Measurements from ENCODE around the gene CHI3L2.

Gene CHI3L2

DNA sequence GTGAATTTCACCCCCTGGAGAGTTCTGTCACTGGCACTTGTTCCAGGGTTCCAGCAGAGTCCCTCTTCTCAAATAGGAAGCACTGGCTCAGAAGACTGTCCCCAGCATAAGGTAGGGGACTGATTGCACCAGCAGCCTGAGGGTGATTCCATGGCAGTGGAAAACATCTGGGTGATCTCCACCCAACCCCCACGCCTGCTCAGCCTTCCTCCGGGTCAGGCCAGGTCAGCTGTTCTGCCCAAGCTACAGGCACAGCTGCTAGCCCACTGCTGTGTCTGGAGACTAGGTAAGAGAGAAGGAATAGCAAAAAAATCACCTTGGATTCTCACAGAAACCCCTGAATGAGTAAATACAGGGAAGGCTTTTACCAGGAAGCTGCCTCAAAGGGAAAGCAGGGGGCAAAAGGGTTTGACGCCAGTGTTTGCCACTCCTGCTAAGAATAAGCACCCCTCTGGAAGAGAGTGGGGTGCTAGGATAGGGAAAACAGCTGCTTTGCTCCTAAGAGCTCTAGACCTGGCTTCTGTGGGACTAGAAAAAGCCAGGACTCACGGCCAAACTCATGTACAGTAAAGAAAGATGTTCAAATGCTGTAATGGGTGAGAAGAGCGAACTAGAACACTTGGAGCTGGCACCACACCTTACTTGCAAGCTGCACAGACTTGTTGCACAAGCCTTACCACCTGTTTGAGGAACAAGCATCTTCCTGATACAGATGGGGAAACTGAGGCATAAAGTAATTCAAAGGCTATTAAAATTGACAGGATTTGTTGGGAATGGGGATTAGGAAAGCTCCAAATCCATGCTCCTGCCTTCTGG is 26.0 kb upstream of the CHI3L2 start:
- in situ Hi-C loops (cut with HindIII; ENCODE audit: low sequenced_read_pairs): no loop called here

DNA sequence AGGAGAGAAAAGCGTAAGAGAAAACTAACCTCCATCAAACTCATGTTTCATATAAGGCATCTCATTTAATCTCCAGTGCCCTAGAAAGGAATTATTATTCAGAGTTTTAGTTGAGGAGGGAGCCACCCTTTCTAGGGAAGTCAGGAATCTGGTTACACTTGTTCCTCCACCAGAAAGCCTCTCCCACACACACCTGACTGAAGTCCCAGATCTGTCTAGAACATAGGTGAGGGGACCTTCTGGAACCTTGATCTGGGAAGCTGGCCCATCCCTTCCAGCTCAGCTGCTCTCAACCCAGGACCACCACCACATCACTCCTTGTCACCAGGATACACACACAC is 25.2 kb upstream of the CHI3L2 start:
- in situ Hi-C loops (cut with HindIII; ENCODE audit: low sequenced_read_pairs): no loop called here

DNA sequence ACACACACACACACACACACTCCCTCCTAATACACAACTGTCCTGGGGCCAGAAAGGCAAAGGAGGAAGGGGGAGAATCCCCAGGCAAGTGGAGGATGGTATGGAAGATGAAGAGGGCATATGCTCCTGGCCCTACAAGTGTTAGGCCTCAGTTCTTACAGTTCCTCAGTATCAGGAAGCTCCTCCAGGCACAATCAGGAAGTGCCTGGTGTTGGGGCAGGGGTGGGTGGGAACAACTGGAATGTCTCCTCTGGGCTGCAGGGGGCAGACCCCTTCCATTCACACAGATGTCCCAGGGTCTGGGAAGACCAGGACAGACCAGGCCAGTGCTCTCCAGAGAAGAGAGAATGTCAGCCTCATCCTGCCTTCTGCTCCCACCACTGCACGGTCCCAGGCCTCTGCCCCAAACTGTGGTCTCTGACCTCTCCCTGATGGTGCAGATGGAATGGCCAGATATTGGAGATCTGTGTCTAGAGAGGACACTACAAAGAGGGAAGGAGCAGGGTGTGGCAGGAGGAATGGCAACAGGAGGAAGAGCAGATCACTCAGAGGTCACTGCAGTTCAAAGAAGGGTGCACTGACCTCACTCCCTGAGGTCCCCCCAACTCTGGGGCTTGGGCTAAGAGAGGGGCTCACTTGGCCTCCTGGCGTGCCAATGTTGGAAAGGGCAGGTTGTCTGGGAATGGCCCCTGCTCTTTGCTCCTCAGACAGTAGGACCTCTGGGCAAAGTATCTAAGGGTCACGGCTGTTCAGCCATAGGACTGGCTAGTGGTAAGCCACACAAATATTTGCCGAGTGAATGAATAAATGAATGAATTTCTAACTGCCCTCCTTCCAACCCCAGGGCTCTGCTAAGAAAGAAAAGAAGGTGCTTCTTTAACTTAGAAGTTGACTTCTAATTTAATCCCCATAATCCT is 24.5 kb upstream of the CHI3L2 start:
- in situ Hi-C loops (cut with HindIII; ENCODE audit: low sequenced_read_pairs): no loop called here

DNA sequence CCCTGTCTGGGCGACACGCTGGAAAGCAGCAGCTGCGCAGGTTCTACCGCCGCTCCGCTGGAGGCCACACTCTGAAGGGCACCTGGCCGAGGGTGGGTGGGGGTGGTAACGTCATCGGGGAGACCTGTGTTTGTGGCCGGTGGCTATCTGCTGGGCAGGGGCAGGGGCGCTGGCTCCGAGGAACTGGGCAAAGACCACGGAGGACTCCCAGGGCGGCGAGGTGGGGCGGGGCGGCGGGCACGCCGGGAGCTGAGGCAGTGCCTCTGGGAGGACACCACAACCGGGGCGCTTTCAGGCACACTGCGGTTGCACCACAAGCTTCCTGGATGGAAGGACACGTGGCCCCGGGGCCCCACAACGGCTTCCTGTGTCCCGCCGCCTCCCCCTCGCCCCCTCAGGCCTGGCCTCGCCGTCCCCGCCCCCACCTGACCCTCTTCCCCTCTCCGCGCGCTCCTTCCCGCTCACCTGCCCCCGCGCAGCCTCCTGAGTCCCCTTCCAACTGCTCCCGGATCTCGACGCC is 23.8 kb upstream of the CHI3L2 start:
- in situ Hi-C loops (cut with HindIII; ENCODE audit: low sequenced_read_pairs): no loop called here

DNA sequence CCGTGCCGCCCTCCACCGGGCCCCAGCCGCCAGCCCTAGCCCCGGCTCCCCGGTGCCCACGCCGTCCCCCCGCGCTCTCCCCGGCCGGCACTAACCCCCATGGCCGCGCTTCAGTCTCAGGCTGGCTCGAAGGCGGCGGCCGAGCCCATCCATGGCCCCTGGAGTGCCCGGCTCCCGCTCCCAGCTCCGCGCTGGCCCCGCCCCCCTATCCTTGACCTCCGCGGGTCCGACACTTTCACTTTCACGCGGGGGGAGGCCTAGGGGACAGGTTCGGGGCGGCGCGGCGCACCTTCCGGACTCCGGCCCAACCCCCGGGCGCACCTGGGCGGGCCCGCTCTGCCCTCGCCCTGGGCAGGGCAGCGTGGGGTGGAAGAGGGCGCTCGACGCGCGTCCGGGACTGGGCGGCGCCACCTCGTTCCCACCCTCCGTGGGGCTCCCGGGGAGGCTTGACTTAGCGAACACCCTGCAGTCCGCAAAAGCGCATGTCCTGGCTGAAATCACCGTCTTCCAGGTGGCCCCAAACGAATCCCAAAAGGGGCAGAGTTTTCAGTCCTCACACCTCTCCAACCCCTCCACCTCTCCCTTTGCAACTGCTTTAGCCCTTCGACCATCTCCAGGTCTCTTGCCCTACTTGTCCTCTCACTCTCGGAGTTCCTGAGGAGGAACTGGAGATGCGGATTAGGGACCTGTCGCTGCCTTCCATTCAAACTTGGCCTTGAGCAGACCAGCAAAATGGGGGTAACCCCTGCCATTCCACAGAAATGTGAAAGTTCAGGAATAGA is 23.1 kb upstream of the CHI3L2 start:
- in situ Hi-C loops (cut with HindIII; ENCODE audit: low sequenced_read_pairs): no loop called here

DNA sequence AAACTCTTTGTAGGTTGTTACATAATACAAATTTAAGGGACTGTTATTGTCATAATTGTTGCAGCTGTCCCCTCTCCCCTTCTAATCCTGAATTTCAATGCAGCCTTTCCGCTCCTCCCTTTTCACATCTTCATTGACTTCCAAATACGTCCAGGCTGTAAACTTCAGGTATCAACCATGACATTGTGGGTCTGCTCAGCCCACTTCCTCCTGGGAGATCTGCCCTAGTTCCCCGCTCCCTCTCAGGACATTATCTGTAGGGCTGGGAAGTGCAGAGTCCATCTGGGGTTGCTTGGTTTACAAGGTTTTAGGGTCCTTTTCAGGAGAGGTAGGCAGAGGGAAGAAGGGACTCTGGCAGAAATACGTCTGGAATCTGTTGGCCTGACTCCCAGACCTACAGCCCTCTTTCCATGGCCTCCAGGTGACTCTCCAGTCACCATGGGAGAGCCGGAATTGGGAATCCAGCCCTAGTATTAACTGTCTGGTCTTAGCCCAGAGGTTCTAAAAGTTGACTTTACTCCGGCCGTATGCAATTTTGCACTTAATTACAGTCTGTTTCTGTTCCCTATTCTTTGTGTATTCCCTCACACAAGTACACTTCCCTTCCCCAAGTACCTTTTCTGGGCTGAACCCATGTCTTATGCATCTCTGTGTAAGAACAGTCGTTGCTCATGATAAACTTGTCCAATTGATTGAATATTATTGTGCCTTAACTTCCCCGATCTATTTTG is 22.4 kb upstream of the CHI3L2 start:
- in situ Hi-C loops (cut with HindIII; ENCODE audit: low sequenced_read_pairs): no loop called here

DNA sequence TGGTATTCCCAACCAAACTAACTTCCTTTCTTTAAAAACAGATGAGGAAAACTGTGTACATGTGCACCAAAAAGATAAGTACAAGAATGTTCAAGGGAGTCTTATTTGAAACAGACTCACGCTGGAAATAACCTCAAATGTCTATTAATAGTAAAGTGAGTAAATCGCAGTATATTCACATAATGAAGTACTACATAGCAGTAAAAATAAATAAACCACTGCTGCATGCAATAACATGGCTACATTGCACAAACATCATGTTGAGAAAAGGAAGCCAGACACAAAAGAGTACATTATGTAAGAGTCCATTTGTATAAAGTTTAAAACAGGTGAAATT is 21.8 kb upstream of the CHI3L2 start:
- in situ Hi-C loops (cut with HindIII; ENCODE audit: low sequenced_read_pairs): no loop called here

DNA sequence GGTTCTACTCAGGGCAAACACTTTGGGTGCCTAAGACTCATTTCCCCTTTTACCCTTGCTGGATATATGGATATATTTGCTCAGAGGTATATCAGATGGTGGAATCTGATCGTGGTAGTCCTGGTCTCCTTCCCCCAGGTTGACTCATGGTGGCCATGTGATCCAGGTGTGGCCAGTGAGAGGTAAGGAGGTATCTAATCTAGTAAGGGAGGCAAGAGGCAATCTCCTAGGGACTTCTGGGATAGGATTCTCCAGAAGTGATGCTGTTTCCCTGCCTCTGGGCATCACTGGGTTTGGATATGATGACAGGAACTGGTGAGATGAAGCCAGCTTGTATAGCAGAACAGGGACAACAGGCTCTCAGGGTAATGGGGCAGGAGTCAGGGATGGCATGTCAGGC is 18.6 kb upstream of the CHI3L2 start:
- in situ Hi-C loops (cut with HindIII; ENCODE audit: low sequenced_read_pairs): no loop called here

DNA sequence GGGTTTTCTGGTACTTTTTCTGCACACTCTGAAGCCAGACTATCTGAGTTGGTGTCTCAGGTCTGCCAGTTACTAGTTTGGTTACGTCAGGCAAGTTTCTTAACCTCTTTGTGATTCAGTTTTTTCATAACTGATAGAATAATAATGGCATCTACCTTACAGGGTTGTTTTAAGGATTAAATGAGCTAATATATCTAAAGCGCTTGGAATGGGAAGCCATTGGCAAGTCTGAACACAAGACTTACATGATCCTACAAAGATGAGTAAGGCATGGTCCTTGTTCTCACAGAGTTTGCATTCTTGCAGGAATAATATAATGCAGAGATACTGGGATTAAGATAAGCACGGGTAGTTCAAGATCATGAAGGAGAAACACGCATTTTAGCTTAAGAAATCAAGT is 17.9 kb upstream of the CHI3L2 start:
- in situ Hi-C loops (cut with HindIII; ENCODE audit: low sequenced_read_pairs): no loop called here

DNA sequence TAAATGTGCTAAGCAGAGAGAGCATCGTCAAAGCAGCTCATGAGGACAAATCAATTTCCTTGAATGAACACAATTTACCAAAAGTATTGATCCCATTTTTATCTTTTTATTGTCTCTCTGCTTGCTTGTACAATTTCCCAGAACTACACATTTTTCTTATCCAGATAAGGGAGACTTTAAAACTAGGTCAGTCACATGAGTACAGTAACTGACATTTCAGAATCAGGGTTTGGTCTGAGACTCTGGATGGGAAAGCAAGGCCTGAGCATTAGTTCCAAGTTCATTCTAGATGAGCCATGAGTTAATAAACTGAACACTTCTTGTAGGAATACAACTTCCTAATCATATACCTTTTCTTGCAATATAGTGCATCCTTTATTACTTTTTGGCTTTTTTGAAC is 15.6 kb upstream of the CHI3L2 start:
- in situ Hi-C loops (cut with HindIII; ENCODE audit: low sequenced_read_pairs): no loop called here

DNA sequence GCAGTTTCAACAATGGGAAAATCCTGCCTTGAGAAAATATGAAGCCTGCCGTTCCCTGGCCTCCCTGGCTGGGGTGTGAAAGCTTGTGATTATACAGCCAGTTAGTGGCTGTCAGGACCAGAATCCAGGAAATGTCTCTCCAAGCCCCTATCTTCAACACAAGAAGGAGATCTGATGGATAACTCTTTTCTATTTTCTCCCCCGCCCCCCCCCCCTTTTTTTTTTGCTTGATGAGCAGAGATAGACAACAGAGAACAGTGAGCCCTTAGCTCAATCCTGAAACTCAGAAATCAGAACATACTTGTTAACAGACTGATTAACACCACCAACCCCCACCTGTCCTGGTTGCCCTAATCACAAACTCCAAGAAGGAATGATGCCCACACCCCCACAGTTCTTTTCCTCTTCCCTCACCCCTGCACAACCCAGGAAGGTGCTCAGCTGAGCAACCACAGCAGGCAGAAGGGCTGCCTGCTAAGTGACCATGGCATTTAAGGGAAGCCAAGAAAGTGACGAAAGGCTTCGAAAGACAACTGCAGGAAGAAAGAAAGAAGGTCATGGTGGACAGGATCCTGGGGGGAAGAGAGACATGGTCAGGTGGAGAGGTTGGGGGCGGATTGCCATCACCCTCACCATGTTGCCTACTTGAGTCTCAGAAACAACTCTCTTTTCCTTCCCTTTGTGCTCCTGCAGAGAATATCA is 14.7 kb upstream of the CHI3L2 start:
- in situ Hi-C loops (cut with HindIII; ENCODE audit: low sequenced_read_pairs): no loop called here

DNA sequence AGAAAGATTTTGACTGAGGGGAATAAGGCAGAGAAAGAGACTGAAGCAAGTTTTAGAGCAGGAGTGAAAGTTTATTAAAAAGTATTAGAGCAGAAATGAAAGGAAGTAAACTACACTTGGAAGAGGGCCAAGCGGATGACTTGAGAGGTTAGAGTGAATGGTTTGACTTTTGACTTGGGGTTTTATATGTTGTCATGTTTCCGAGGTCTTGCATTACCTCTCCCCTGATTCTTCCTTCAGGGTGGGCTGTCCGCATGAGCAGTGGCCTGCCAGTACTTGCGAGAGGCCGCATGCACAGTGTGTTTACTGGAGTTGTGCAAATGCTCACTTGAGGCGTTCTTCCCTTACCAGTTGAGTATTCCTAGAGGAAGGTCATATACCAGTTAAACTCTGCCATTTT is 14.1 kb upstream of the CHI3L2 start:
- in situ Hi-C loops (cut with HindIII; ENCODE audit: low sequenced_read_pairs): no loop called here

DNA sequence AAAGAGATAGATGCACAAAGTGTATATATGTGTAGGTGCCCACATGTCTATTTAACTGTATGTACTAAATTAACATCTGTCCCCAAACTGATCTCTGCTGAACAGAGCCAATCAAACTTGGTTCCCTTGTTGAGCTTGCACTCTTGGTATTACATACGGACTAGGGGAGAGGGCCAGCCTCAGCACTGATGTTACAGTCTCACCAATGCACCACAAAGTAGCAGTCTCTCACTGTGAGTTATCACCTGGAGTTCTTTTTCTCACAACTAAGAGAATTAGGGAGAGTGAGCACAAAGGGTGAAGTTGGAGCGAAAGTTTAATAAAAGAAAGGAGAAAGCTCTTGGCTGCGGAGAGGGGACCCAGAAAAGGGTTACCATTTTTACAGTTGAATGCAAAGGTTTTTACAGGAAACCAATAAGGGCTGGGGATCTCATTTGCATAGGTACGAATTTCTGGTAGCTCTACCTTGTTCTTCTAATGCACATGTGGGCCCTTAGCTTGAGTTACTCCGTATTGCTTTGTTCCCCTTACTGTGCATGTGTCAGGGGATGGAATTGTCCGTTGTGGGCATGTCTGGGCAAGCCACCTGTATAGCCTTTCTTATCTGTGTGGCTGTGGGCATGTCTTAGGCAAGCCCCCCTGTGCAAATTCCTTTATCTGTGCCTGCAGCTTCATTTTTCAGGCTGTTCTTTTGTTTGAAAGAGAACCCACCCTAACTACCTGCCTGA is 13.3 kb upstream of the CHI3L2 start:
- in situ Hi-C loops (cut with HindIII; ENCODE audit: low sequenced_read_pairs): no loop called here

DNA sequence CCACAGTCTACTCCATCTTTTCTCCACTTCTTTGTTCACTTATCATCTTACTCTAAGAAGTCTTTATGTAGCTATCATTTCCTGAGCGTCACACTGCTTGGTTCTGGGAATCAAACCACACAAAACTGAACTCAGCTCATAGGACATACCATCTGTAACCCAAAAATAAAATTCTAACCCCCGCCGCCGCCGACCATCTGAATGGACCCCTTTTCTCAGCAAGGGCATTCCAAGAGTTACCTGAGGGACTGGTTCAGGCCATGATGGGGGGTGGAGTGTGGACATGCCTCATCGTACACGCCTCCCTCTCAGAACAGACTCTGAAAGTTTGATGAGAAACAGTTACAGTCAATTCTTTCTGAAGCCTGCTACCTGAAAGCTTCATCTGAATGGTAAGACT is 12.6 kb upstream of the CHI3L2 start:
- in situ Hi-C loops (cut with HindIII; ENCODE audit: low sequenced_read_pairs): loop anchor here (5.0 kb wide), 2 partner anchors 42 to 187 kb away; no protein-coding TSS in a partner anchor

DNA sequence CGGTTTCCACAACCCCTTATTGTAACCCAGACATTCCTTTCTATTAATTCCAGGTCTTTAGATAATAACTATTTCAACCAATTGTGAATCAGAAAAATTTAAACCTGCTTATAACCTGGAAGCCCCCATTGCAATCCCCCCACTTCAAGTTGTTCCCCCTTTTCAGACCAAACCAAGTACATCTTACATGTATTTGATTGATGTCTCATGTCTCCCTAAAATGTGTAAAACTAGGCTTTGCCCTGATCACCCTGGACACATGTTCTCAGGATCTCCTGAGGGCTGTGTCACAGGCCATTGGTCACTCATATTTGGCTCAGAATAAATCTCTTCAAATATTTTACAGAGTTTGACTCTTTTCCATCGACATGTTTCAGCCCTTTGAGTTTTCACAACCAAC is 12.2 kb upstream of the CHI3L2 start:
- in situ Hi-C loops (cut with HindIII; ENCODE audit: low sequenced_read_pairs): loop anchor here (5.0 kb wide), 2 partner anchors 42 to 187 kb away; no protein-coding TSS in a partner anchor

DNA sequence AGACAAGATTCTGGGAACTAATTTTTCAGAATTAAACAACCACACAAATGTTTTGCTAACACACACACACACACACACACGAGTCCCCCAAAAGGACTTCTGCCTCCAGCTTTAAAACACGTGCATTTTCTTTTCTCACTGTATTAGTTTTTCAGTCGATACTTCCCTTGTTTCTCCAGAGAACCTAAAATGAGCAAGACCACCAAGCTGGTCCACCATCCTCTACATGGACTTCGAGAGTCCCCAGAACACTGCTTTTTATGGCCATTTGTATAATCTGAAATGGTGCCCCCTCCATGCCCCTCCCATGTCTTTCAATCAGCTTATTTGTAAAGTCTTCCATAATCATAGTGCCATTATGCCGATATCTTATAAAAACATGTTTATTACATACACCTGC is 10.8 kb upstream of the CHI3L2 start:
- in situ Hi-C loops (cut with HindIII; ENCODE audit: low sequenced_read_pairs): loop anchor here (5.0 kb wide), 2 partner anchors 41 to 186 kb away; no protein-coding TSS in a partner anchor

DNA sequence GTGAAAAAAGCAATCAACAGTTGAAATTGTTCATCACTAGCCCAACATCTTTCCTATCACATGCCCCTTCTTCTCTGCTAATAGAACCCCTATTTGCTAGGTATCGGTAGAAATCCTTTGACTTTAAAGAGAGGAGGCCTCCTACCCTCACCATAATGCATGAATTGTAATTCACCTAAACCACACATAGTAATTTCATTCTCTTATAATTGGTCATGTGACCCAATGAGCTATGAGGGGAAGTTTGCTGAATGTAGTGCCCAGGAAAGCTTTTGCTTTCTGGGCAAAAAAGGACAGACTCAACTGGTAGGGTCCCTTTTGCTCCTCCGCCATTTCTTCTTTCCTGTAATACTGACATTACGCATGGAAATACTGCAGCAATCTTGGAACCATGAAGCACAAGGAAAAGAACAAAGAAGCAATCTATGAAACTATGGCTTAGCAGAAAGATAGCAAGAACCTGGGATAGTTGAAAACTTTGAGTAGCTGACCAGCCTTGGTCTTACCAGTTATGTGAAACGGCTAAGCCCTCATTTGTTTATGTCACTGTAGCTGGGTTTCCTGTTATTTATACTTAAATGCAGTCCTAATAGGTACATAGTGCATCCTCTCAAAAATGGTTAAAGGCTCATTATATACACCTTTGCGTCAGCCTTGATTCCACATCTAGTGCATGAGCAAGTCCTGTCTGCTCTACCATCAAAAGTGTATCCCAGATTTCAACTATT is 10.2 kb upstream of the CHI3L2 start:
- in situ Hi-C loops (cut with HindIII; ENCODE audit: low sequenced_read_pairs): loop anchor here (5.0 kb wide), 2 partner anchors 40 to 185 kb away; no protein-coding TSS in a partner anchor

Measured in endothelial cell of hepatic sinusoid (primary cell).